ENCODE measurements around the gene DDR1.
"Not testable (repeated sequence)": the region's sequence is repeated elsewhere in the genome, so short reads cannot be mapped to it uniquely, and the experiment has no call there.

Gene DDR1

DNA sequence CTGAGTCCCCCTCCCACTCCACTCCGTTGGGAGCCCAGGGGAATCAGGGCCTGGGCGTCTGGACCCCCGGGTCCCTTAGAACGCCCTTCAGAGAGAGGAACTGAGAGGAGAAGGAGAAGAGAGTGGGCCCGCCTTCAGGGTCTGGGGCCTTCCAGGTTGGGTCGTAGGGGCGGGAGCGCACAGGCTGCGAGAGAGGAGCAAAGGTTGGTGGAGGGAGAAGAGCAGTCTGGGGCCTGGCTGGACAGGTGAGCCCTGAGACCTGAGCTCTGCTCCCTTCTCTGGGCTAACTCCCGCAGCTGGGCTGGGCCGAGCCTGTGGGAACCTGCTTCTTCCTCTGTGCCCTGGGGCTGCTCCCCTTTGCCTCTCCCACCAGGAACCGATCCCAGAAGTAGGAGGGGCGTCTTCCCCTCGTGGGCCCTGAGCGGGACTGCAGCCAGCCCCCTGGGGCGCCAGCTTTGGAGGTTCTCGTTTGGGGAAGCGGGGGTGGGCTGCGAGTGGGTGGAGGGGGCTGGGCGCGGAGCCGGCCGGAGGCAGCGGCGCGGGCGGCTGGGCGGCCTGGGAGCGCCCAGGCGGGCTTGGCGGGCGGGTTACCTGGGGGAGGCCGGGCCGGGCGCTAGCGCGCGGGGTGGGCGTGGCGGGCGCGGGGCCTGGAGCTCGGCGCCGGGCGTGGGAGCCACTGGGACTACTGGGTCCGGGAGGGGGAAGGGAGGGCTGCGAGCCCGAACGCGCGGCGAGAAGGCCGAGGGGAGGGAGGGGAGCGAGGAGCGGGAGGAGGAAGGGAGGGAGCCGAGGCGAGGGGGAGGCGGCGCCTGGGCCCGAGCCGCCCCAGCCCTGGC lies at the start of gene DDR1:
Gene DDR1, plus strand, starts transcription at position 835 of the 836 bp plus-strand sequence. CDS start 4,211 bp downstream, outside the sequence.
- peak; percentile 40 for DNase-seq (ENCODE audit: low spot score)

DNA sequence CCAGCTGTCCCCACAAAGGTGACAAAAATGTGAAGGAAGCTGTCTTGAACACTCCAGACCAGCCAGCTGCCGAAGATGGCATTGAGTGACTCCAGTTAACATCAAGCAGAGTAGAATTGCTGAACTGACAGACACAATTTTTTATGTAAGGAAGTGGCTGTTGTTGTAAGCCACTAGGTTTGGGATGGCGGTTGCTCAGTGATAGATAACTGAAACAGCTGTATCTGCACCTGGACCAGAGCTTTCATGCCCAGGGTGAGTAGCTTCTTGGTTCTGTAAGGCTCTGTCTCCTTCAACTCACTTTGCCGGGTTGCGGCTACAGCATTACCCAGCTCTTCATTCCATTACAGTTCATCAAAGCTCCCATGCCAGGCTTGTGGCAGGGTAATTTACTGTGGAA lies 49.7 kb upstream of the DDR1 start:
- no peak for DNase-seq (ENCODE audit: low spot score)

DNA sequence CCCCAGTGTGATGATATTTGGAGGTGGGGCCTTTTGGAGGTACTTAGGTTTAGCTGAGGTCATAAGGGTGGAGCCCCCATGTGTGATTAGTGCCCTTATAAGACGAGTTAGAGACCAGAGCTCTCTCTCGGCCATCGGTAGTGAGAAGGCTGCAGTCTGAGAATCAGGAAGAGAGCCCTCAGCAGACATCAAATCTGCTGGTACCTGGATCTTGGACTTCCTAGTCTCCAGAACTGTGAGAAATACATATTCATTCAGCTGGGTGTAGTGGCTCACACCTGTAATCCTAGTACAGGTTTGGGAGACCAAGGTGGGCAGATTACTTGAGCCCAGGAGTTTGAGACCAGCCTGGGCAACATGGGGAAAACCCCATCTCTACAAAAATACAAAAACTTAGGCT lies 48.7 kb upstream of the DDR1 start:
- DNase-seq (ENCODE audit: low spot score): no peak

DNA sequence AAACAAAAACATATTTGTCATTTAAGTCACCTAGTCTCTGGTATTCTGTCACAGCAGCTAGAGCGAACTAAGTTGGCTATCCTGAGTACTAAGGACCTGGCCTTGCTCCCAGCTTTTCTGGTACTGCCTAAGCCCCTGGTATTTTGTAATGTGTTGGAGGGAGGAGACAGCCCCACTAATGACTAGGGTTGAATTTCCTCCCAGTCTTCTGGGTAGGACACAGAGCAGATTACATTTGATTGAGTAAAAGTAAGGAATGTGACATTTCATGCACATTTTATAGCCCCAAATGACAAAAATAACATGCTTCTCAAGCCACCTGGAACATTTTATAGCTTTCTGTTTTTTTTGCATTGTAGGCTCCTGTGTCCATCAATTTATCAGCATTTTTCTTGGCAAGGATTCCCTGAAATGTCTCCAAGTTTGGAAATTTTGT lies 47.9 kb upstream of the DDR1 start:
- DNase-seq (ENCODE audit: low spot score): no peak

DNA sequence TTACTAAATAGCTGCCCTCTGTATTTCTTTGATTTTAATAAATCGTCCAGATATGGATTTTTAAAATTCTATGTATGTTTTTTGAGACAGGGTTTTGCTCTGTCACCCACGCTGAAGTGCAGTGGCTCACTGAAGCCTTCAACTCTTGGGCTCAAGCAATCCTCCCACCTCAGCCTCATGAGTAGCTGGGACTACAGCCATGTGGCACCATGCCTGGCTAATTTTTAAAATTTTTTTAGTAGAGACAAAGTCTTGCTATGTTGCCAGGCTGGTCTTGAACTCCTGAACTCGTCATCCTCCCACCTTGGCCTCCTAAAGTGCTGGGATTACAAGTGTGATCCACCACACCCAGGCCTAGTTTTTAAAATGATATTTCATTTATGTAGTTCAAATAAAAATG lies 47.4 kb upstream of the DDR1 start:
- no peak for DNase-seq (ENCODE audit: low spot score)

DNA sequence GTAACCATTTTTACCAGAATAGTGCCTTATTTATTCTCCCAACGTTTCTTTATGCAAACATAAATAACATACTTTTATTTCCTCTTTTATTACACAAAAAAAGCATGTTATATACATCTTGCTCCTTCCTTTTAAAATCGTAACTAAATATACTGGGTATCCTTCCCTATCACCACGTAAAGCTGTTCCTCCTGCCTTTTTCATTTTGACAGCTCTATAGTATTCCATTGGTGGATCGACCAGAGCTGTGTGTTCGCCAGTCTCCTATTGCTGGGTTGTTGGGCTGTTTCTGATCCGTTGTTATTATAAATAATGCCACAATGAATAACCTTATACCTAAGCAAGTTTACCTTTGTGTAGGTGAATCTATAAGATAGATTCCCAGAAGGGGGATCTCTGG lies 46.9 kb upstream of the DDR1 start:
- no peak for DNase-seq (ENCODE audit: low spot score)

DNA sequence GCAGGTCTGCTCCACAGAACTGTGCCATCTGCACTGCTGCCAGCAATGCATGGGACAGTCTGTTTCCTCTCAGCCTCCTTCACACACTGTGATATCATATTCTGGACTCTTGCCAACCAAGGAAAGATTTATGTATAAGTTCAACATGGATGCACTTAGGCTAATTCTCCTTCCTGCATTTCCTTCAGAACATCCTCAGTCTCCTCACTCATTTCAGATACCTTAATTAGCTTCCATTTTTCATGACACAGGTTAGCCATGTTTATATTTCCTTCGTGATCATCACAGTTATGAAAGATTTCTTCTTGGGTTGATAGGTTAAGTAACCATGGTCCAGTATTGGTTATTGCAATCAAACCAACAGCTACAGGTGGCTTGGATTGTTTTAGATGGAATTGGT lies 46.4 kb upstream of the DDR1 start:
- no peak for DNase-seq (ENCODE audit: low spot score)

DNA sequence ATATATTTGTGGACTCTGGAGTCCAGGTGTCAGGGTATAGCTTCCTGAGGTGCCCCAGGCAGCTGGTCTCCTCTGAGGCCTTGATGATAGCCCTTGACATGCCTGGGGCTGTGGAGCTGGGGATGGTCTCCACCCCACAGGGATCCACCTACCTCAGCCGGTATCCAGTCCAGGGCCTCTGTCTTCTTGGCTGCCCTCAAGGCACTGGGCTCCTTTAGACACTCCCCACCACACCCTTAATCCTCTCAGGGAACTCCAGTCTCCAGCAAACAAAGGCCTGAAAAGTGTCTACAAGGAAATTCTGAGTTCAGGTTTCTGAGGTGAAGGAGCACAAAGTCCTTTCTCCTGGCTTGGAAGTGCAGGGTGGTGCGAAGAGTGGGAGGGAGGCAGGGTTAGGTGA lies 44.6 kb upstream of the DDR1 start:
- DNase-seq (ENCODE audit: low spot score): no peak

DNA sequence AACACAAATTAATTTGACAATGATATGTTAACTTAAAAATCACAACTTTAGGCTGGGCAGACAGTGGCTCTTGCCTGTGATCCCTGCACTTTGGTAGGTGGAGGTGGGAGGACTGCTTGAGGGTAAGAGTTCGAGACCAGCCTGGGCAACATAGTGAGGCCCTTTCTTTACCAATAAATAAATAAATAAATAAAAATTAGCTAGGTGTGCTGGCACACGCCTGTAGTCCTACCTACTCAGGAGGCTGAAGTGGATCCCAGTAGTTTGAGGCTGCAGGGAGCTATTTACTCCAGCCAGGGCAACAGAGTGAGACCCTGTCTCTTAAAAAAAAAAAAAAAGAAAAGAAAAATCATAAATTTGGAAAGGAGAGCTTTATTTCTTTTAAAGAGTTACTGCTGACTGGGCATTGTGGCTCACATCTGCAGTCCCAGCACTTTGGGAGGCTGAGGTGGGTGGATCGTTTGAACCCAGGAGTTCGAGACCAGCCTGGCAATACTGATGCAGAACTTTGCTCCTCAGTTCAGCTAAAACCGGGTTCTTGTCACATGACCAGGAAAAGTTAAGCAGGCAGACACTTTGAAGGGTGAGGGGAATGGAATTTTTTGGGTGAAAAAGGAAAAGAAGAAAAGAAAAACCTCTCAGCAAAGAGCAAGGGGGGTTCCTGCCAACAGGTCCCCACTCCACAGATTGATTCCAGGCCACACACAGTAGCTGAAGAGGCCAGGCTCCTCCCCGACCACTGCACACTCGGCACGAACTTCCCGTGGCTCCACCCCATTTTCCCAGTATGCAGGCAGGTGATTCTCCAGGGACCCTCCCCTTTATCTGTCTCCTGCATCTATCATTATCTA lies 44.0 kb upstream of the DDR1 start:
- no peak for DNase-seq (ENCODE audit: low spot score)

DNA sequence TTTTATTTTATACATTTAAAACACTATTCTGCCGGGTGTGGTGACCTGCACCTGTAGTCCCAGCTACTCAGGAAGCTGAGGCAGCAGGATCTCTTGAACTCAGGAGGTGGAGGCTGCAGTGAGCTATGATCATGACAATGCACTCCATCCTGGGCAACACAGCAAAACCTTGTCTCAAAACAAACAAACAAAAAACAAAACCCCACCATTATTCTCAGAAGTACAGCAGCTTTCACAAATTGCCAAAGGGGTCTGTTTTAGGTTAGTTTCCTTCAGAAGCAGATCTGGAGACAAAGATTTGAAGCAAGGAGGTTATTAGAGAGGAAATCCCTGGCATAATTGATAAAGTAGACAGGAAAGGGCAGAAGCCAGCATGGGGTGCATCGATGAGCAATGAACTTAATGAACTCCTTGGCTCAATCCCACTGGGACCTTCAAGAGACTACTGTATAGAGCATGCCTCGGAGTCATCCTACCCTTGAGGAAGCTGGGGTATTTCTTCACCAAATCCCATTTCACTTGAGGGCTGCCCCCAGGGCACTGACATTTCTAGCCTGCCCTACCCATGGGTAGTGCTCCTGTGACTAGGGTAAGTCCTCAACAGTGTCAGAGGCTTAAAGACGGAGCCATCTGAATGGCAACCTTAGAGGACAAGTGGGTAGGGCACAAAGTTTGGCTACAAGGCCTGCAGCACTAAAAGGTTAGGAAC lies 43.2 kb upstream of the DDR1 start:
- DNase-seq (ENCODE audit: low spot score): no peak

DNA sequence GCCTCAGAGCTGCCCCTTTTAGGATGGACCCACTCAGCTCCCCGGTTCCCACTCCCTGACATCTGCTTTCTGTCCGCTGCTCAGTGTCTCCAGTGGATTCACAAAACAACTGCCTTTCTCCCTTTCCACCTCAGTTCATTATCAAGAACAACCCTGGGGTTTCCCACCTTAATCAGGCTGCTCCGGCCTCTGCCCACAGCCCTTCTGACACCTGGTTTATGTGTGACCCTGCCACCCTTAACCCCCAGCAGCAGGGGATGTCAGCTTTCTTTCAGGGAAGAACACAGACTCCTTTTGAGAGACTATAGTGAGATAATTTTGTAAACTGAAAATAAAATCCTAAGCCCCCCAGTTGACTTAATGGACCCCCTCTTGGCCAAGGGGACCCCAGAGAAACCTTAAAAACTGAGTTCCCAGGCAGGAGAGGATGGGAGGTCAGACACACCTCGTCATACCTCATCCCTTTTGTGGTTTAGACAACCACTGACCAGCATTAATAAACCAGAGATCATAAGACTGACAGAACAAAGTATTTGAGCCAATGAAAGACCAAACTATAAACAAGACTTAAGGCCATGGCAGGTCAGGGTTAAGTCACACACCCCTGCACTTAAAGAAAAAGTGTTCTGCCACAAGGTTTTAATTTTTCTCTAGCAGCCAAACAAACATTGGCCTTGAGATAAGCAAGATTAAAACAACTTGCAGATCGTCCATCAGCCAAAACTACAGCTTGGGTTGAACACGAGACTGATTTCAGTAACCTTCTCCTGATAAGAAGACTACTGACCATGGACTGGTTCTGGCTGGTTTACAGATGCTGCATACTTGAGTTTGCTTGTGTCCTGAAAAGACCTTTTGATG lies 42.4 kb upstream of the DDR1 start:
- DNase-seq (ENCODE audit: low spot score): no peak

DNA sequence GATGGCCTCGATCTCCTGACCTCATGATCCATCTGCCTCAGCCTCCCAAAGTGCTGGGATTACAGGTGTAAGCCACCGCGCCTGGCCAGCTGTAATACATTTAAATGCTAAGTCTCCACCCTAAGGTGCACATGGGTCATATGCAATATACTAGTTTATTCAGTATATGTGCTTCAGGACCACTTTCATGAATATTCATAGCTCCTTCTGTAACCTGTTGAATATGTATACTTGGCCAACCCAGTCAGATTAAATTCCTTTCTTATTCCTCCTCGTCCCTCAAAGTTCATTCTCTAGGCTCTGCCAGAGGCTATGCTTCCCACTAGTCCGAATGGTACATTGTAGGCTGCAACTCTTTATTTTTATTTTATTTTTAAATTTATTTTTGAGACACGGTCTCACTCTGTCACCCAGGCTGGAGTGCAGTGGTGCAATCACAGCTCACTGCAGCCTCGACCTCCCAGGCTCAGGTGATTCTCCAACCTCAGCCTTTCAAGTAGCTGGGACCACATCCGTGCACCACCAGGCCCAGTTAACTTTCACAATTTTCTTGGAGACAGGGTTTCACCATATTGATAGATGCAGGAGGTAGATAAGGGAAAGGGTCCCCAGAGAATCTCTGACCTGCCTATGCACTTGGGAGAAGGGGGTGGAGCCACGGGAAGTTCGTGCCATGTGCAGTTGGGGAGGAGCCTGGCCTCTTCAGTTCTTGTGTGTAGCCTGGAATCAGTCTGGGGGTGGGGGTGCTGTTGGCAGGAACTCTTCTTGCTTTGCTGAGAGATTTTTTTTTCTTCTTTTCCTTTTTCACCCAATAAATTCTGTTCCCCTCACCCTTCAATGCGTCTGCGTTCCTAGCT lies 41.3 kb upstream of the DDR1 start:
- no peak for DNase-seq (ENCODE audit: low spot score)

DNA sequence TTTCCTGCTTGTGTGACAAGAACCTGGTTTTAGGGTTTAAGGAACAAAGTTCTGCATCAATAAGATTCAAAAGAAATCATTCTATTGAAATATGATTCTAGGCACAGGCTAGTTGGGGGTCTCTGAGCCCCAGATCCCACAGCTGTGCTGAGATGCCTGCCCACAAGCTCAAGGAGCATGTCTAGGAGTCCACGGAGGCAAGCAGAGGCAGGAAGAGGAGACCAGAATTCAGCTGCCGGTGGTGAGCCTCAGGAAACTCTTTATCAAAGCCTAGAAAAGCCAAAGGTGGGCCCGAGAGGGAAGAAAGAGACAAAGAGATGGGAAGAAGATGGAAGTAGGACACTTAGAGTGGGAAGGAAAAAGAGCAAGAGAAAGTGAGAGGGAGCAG lies 40.7 kb upstream of the DDR1 start:
- DNase-seq (ENCODE audit: low spot score): no peak

DNA sequence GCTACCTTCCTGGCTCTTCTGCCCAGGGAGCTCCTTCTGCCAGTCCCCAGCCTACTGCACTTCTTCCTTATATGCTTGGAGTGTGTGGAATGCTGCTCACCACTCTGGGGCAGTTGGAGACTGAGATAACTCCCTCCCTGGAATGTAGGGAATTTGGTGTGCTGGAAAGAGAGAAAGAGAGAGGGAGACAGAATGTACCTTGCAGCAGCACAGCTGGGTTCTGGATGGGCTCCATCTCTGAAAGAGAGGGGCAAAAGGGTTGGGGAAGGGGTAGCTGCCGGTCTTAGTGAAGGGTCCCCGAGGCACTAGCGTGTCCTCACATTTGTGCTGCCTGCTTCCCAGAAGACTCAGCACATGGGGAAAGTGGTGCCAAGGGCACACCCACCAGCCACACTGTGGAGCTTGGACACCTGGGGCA lies 40.2 kb upstream of the DDR1 start:
- no peak for DNase-seq (ENCODE audit: low spot score)

DNA sequence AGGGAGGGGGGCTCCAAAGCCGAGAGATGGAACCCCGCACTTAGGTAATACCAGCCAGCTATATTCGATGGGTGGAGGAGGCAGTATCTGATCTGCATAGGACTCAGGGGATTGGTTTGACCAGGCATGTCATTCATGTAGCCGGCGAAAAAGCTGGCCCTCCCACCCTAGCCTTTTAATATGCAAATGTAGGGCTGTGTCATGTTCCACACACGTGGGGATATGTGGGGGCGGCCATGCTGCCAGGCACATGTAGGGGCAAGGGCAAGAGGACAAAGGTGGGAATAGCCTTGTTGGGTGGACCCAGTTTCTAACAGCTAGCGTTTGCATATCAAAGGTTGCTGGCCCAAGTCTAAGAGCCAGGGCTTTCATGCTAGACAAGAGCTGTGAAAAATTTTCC lies 39.1 kb upstream of the DDR1 start:
- no peak for DNase-seq (ENCODE audit: low spot score)

DNA sequence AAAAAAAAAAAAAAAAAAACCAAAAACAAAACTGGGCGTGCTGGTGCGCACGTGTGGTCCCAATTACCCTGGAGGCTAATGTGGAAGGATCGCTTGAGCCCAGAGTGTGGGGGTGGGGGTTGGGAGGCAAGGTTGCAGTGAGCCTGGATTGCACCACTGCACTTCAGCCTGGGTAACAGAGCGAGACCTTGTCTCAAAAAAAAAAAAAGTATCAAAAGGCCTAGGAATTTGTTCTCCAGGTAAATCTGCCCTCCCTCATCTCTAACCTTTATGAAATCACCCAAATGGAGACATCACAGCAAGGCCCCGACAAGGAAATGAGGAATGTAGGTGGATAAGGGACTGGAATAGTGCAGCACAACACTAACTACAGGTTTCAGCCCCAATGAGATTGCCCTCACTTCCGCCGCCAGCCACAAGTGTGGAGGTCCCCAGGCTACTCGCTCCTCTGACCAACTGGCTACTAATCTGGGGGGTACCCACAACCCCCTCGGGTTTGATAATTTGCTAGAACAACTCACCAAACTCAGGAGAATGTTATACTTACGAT lies 36.8 kb upstream of the DDR1 start:
- DNase-seq (ENCODE audit: low spot score): no peak

DNA sequence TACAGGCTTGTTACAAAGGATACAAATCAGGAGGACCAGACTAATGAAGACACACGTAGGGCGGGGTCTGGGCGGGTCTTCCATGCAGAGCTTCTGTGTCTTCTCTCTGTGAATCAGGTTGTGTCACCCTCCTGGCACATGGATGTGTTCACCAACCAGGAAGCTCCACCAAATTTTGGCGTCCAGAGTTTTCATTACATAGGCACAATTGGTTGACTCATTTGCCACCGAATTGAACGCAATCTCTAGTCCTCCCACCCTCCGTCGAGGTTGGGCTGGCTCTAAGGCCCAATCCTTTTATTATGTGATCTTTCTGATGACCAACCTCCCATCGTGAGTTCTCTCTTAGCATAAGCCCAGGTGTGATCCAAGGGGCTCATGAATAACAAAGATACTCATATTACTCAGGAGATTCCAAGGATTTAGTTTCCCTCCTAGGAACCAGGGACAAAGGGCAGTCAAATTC lies 36.3 kb upstream of the DDR1 start:
- DNase-seq (ENCODE audit: low spot score): no peak

DNA sequence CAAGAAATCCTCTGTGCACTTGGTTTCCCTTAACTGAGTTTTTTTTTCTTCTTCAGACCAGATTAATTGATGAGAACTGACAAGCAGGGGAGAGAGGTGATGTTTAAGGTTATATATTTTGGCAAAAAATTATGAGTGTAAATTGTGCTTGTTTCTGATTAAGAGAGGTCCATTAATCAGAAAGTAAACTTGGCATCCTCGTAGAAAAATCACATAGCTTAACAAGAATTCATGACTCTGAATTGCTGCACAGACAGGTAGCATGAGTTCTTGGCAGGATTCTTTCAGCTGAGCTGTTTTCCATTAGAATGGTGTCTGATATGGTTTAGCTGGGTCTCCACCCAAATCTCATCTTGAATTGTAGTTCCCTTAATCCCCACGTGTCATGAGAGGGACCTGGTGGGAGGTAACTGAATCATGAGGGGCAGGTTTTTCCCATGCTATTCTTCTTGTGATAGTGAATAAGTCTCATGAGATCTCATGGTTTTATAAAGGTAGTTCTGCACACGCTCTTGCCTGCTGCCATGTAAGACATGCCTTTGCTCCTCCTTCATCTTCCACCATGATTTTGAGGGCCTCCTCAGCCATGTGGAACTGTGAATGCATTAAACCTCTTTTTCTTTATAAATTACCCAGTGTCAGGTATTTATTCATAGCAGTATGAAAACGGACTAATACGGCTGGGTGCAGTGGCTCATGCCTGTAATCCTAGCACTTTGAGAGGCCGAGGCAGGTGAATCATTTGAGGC lies 34.2 kb upstream of the DDR1 start:
- no peak for DNase-seq (ENCODE audit: low spot score)

DNA sequence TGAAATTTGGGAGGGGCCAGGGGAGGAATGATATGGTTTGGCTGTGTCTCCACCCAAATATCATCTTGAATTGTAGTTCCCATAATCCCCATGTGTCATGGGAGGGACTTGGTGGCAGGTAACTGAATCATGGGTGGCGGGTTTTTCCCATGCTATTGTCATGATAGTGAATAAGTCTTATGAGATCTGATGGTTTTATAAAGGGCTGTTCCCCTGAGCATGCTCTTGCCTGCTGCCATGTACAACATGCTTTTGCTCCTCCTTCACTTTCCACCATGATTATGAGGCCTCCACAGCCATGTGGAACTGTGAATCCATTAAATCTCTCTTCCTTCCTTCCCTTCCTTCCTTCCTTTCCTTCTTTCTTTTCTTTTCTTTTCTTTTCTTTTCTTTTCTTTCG lies 31.9 kb upstream of the DDR1 start:
- not testable (repeated sequence) for DNase-seq (ENCODE audit: low spot score)

Measured in CD4-positive, alpha-beta T cell treated with Interleukin-15 for 4 hours (primary cell).